Iris pigment epithelial cell (primary cell): ENCODE results near the gene MRPL33.

Experiments used
- DNase-seq: peaks from one replicate; pipeline ENCODE4 v3.0.0-alpha.2; 2011; ENCODE audit warnings: low read depth

The MRPL33 gene

GRCh38 chr2:27808984-27809383 lies 37.5 kb downstream of the MRPL33 start:
- DNase-seq: no peak

GRCh38 chr2:27809761-27810241 lies 38.3 kb downstream of the MRPL33 start:
- DNase-seq: peak; percentile 83

GRCh38 chr2:27810455-27810854 lies 38.9 kb downstream of the MRPL33 start:
- no peak for DNase-seq

- peak; percentile 42 for DNase-seq
These were observed 40.2 kb downstream of the MRPL33 start for GRCh38 chr2:27811768-27812167.

GRCh38 chr2:27814758-27815157 lies 43.2 kb downstream of the MRPL33 start:
- DNase-seq: no peak

- DNase-seq: no peak
These were observed 44.4 kb downstream of the MRPL33 start for GRCh38 chr2:27815860-27816438.

GRCh38 chr2:27822049-27822448 lies 50.5 kb downstream of the MRPL33 start:
- no peak for DNase-seq

GRCh38 chr2:27823135-27823534 lies 51.6 kb downstream of the MRPL33 start:
- no peak for DNase-seq

- no peak for DNase-seq
These were observed 52.0 kb downstream of the MRPL33 start for GRCh38 chr2:27823569-27823968.

- no peak for DNase-seq
These were observed 52.9 kb downstream of the MRPL33 start for GRCh38 chr2:27824401-27824800.

GRCh38 chr2:27828305-27828704 lies 56.8 kb downstream of the MRPL33 start:
- no peak for DNase-seq
